GM18909 (cell line): ENCODE measurements around the gene HSFX2.
"Not testable (repeated sequence)": the region's sequence is repeated elsewhere in the genome, so short reads cannot be mapped to it uniquely, and the experiment has no call there.

Experiments used
- ATAC-seq: cut with Tn5 transposase; IDR thresholded peaks from one replicate; pipeline ENCODE4 v1.9.1; 2021; ENCODE audit warnings: mild to moderate bottlenecking; ENCODE audit not compliant: unreplicated experiment, poor library complexity

Gene HSFX2

GRCh38 chrX:149595943-149596342, 829 bp upstream of the HSFX2 start:
- not testable (repeated sequence) for ATAC-seq

- not testable (repeated sequence) for ATAC-seq
Observed at GRCh38 chrX:149590993-149591392, 4.1 kb downstream of the HSFX2 start.

DNA sequence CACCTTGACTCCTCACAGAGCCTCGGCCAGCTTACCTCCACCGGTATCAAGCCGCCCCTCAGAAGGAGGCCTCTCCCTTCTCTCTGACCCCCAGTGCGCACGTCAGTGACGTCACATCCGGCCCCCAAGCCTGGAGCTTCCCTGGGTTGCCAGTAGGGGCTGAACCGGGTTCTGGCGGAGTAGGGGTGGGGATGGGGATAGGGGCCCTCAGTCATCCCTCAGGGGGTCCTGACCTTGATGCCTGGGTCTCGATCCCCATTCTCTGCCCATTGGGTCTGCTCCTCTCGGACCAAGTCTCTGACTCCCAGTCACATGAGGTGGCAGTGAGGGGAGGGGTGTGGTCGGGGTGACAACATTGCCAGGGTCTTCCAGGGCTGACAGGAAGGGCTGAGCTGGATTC, 7.8 kb downstream of the HSFX2 start, which contains the start of gene MAGEA9B:
Gene MAGEA9B (minus strand): TSS at position 101 of the 400 bp plus-strand sequence. CDS start 4,280 bp downstream, outside the sequence.
- ATAC-seq, result not testable (repeated sequence)

DNA sequence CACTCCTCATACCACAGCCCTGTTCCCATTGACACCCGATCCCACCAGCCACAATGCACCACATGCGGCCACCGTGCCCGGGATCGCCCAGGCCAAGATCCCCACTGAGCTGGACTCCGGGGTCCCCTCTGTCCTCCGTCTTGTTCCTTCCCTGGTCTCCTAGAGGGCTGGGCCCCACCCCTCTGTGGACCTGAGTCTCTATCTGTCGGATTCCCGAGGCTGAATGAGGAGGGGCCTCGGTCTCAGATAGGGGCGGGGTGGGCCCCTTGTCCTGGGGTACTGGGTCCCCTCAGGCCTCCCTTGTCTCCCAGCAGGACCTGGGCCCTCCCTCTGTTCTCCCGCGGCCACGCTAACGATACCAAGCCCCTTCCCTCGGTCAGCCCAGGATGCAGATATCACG, 9.5 kb downstream of the HSFX2 start:
- not testable (repeated sequence) for ATAC-seq

DNA sequence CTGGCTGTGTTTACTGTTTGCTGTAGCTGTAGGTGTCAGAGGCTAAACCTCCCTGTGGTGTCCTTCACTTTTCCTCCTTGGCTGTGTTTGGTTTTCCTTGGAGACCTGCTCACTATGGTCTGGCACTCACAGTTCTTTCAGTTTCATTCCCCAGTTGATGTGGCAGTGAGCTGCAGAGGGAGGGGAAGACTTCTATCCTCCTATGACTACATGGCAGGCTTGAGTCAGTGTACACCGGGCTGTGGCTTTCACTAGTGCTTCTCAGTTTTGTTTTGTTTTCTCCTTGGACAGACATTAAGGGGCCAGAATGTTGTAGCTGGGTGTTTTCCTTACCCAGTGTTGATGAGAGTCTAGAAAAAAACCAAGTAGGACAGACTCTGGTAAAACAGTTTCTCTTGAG, 21.7 kb downstream of the HSFX2 start:
- ATAC-seq, result peak; percentile 100

DNA sequence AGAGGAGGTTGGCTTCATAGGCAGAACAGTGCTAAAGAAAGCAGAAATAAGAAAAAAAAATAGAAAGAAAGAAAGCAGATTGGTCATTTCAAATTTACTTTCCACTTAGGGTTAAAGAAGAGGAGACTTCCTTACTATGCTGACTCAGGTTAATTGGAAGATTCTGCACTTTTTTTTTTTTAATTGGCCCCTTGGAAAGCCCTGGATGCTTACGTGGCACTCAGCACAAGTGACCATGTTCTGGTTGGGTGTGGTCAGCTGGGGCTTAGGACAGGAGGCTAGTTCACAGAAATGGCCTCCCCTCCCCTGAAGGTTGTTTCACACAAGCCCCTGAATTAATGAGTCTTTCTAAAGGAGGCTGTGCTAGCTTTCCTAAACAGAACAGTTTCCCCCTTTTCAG, 22.4 kb downstream of the HSFX2 start:
- ATAC-seq, result no peak

- no peak for ATAC-seq
Observed at GRCh38 chrX:149571770-149572169, 23.3 kb downstream of the HSFX2 start.

GRCh38 chrX:149570668-149571067, 24.4 kb downstream of the HSFX2 start:
- no peak for ATAC-seq

DNA sequence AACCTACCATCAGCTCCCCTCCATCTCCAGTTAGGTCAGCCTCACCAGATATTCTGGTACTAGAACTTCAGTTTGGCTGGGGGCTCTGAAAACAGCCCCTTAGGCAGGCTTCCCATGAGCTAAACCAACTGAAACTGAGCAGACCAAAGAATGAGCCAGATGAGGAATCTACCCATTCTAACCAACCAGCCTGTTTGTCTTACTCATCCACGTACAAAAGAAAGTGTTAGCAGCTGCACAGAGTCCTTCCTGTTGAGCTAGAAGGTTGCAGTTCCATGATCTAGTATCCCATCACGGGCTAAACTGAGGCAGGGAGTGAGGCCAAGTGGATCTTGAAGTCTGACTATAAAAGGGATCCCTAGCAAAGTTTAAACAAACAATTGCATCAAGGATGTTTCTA, 25.3 kb downstream of the HSFX2 start:
- no peak for ATAC-seq

DNA sequence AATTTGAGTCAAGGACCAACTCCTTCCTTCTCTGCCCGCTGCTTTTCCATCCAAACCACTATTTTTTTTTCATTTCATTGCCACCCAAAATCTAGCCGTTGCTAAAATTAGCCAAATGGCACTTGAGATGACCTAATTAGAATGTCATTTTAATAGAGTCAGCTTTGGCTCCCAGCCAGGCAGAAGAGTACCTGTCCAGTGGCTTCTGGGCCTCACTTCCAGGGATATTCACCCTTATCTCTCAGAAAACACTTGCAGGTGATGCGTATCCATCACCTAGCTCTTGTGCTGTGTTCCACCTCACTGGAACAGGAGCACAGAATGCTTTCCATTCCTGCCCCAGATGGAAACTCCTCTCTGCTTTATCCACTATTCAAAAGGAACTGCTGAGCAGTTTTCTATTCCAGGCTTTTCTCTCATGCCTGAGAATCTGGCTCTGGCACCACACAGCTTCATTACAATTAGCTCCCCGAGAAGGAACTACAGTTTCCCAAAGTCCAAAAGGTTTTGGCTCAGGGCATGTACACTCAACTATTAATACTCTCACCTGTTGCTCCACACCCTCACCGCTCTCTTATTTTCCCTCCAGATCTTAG, 26.3 kb downstream of the HSFX2 start:
- ATAC-seq, result no peak

GRCh38 chrX:149567621-149568417, 27.3 kb downstream of the HSFX2 start:
- ATAC-seq, result no peak

- ATAC-seq, result no peak
Observed at GRCh38 chrX:149563359-149563758, 31.8 kb downstream of the HSFX2 start.

DNA sequence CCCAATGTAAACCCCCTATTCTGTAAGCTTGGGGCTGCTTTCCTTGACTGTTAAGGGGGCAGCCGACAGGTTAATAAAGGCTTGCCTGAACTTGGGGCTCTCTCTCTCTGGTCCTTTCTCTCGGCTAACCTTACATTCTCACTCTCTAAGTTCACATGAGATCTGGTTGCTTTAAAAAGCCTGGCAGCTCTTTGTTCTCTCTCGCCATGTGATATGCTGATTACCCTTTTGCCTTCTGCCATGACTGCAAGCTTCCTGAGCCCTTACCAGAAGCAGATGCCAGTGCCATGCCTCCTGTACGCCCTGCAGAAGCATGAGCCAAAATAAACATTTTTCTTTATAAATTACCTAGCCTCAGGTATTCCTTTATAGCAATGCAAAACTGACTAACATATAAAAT, 39.9 kb downstream of the HSFX2 start:
- ATAC-seq, result not testable (repeated sequence)

- ATAC-seq, result not testable (repeated sequence)
Observed at GRCh38 chrX:149551939-149552248, 43.2 kb downstream of the HSFX2 start.

DNA sequence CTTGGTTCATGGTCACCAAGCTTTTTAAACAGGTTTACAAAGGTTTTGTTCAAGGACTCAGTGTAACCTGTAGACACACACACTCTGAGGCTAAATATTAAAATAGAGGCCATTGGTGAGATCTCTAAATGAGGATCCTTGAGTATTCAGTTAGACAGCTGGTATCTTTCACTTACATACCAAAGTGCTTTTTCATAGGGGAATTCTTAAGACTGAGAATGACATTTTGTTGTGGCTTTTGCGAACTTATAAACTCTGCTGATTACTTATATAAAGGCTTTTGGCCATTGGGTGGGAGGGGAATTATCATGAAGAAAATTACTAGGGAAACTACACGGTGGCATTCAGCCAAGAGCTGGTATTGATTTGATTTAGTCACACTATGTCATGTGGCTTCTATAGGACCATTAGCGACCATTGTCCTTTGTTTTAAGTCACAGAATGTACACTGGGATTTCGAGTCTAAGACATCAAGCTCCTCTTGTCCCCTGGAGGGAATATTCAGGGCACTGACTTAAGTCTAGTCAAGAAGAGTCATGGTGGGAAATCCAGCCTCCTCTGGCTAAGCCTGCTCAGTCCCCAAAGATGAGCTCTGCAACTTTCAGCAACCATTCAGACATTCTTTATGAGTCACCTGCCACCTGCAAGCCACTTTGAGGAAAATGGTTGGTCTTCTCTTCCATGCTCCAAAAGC, 43.7 kb downstream of the HSFX2 start:
- ATAC-seq, result not testable (repeated sequence)

DNA sequence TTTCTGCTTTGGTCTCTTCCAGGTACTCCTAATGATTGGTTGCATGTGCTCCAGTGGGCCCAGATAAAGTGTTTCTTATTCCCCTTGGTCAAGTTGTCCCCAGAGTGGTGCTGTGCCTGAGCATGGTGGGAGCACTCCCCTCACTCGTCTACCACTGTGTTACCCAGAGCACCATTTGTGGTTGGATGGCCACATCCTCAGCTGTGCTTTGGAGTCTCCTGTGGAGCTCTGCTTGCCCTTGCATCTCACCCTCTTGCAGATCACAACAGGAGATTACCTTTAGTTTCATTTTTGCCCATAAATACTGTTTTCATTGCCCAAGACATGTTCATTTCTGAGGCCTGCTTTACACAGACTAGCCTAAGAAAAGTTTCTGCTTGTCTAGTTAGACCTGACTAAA, 44.7 kb downstream of the HSFX2 start:
- ATAC-seq, result not testable (repeated sequence)

- not testable (repeated sequence) for ATAC-seq
Observed at GRCh38 chrX:149549701-149550100, 45.4 kb downstream of the HSFX2 start, which contains the start of gene HSFX3. TSS of gene HSFX3 (minus strand) at chrX:149549924. CDS start at chrX:149549852, 72 bp downstream.

GRCh38 chrX:149547782-149548181, 47.3 kb downstream of the HSFX2 start:
- not testable (repeated sequence) for ATAC-seq

GRCh38 chrX:149546962-149547361, 48.2 kb downstream of the HSFX2 start:
- ATAC-seq, result not testable (repeated sequence)

DNA sequence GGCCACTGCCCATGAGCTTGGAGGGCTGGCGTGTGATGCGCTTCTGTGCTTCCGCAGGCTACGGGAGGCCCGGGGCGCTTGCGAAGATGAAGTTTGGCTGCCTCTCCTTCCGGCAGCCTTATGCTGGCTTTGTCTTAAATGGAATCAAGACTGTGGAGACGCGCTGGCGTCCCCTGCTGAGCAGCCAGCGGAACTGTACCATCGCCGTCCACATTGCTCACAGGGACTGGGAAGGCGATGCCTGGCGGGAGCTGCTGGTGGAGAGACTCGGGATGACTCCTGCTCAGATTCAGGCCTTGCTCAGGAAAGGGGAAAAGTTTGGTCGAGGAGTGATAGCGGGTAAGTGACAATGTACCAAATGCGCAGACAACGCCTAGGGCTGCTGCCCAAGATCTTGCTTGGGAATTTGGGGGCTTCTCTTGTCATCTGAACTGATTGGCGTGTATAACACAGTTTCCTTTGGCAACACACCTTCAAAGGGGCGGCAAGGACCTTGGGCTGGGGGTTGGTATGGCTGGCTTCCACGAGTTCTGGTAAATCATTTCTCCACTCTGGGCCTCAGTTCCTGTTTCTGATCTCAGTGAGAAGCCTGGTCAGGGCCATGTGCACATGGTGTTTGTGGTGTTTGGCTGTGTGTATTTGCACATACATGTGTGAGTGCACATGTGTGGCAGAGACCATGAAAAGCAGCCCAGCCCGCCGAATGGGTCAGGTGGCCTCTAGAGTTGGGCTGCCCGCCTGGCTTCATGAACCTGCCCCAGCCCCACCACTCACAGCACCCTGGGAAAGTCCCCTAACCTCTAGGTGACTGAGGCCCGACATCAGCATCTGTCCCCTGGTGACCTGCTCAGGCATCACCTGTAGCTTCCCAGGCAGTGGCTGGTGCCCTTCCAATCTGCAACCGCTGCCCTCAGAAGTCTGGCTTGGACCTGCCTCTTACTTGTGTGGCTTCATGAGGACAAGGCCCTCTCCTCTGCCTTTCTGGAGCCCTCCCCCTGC, 49.3 kb downstream of the HSFX2 start:
- ATAC-seq, result peak; percentile 63
